Endothelial cell of umbilical vein (primary cell): Measurements from ENCODE around the gene MYO1H. TPM values are rescaled to one million over a fixed set of nuclear protein-coding genes. Genes with fewer than 3 reads are reported as not detected.

Experiments used
- BruUV-seq: library from RNA; stranded (reverse); fragments of 400-500 nt; replicated peaks from 2 replicates; lab custom pipeline; 2021; lab: Mats Ljungman, UMichigan
- CTCF ChIA-PET: fragments of 300-600, 350-600 bp; sonication (Branson Sonifier 250); formaldehyde crosslinking; loops from one replicate; lab custom pipeline; 2021; ENCODE audit warnings: antibody characterized with exemption, inconsistent platforms; lab: Charles Lee
- POLR2A ChIA-PET: fragments of 300-600, 350-600 bp; sonication (Branson Sonifier 250); formaldehyde crosslinking; loops from one replicate; lab custom pipeline; 2021; ENCODE audit warnings: antibody characterized with exemption, inconsistent platforms; lab: Charles Lee
- DNase-seq: peaks from one replicate; pipeline ENCODE4 v3.0.0-alpha.2; 2011; ENCODE audit warnings: low read depth, low spot score
- FAIRE-seq: peaks from 2 replicates; lab custom pipeline; 2011; peaks lifted over from hg19 to GRCh38; lab: Jason Lieb, UNC
- H2AFZ ChIP-seq: 2 replicates; pipeline ENCODE4 v1.6.0; 2012; ENCODE audit warnings: low read depth, low read length, control low read depth, inconsistent platforms
- H3K27ac ChIP-seq: 2 replicates; pipeline ENCODE4 v1.5.1; 2011; ENCODE audit warnings: low read depth, mild to moderate bottlenecking, control low read depth, low read length, moderate library complexity; ENCODE audit not compliant: insufficient read depth
- H3K27me3 ChIP-seq, 2 experiments: 2 replicates each; pipeline versions ENCODE4 v1.6.0 to v1.6.1; 2011; ENCODE audit warnings: low read length in 2 of 2, mixed read lengths in 1 of 2; ENCODE audit not compliant: control insufficient read depth in 2 of 2, insufficient read depth in 2 of 2
- H3K36me3 ChIP-seq, 2 experiments: 2 replicates in 1 of 2; 3 replicates in 1 of 2; pipeline ENCODE4 v1.5.1; 2011; ENCODE audit warnings: low read length in 2 of 2, mild to moderate bottlenecking in 1 of 2, moderate library complexity in 1 of 2; ENCODE audit not compliant: control insufficient read depth in 2 of 2, insufficient read depth in 2 of 2; ENCODE audit errors: extremely low read depth in 1 of 2
- H3K4me1 ChIP-seq: 3 replicates; pipeline ENCODE4 v1.5.1; 2011; ENCODE audit warnings: mild to moderate bottlenecking, low read length; ENCODE audit not compliant: control insufficient read depth, insufficient read depth; ENCODE audit errors: extremely low read depth
- H3K4me2 ChIP-seq: 2 replicates; pipeline ENCODE4 v1.6.1; 2011; ENCODE audit warnings: low read length, control low read depth, mixed read lengths; ENCODE audit not compliant: insufficient read depth
- H3K4me3 ChIP-seq, 3 experiments: fragments of 200-600 bp in 1 of 3; sonication (generic), shearing (Covaris generic) in 1 of 3; replicated peaks in 1 of 3; 2 replicates each; pipeline ENCODE4 v1.5.1; 2011 to 2016; ENCODE audit warnings: control low read depth in 3 of 3, low read length in 3 of 3, mild to moderate bottlenecking in 2 of 3, inconsistent platforms in 1 of 3, low read depth in 1 of 3, moderate library complexity in 1 of 3; ENCODE audit not compliant: insufficient read depth in 1 of 3
- H3K79me2 ChIP-seq: 2 replicates; pipeline ENCODE4 v1.6.0; 2012; ENCODE audit warnings: low read length, inconsistent platforms; ENCODE audit not compliant: control insufficient read depth, insufficient read depth
- H3K9ac ChIP-seq: replicated peaks from 2 replicates; pipeline ENCODE3; 2011; ENCODE audit warnings: low read length, control low read depth; ENCODE audit not compliant: insufficient read depth; ENCODE audit errors: extremely low read depth
- H3K9me1 ChIP-seq: replicated peaks from 3 replicates; pipeline ENCODE4 v1.6.0; 2011; ENCODE audit warnings: mild to moderate bottlenecking, low read length; ENCODE audit not compliant: control insufficient read depth, insufficient read depth; ENCODE audit errors: extremely low read depth
- H3K9me3 ChIP-seq: replicated peaks from 2 replicates; pipeline ENCODE4 v1.5.1; 2012; ENCODE audit warnings: low read length, inconsistent platforms; ENCODE audit not compliant: control insufficient read depth, insufficient read depth
- H4K20me1 ChIP-seq: replicated peaks from 2 replicates; pipeline ENCODE3; 2011; ENCODE audit warnings: mild to moderate bottlenecking, low read length; ENCODE audit not compliant: control insufficient read depth, insufficient read depth; ENCODE audit errors: extremely low read depth
- CTCF ChIP-seq, 2 donors: IDR thresholded peaks; 1 replicate in 1 of 2; 2 replicates in 1 of 2; pipeline ENCODE4 v1.5.1; 2011; ENCODE audit warnings: low read length in 2 of 2, mild to moderate bottlenecking in 2 of 2, moderate library complexity in 2 of 2, control low read depth in 1 of 2, inconsistent platforms in 1 of 2, low read depth in 1 of 2; ENCODE audit not compliant: insufficient read depth in 1 of 2; ENCODE audit errors: extremely low read depth in 1 of 2
- EZH2 ChIP-seq: IDR thresholded peaks from 2 replicates; pipeline ENCODE4 v1.6.1; 2012; ENCODE audit warnings: borderline replicate concordance, low read depth, mild to moderate bottlenecking, moderate library complexity, low read length, inconsistent platforms; ENCODE audit not compliant: severe bottlenecking
- FOS ChIP-seq: IDR thresholded peaks from 2 replicates; pipeline ENCODE4 v1.6.1; 2011; ENCODE audit warnings: mild to moderate bottlenecking, low read length, moderate library complexity, borderline replicate concordance; ENCODE audit not compliant: insufficient read depth
- GATA2 ChIP-seq: IDR thresholded peaks from 2 replicates; pipeline ENCODE4 v1.7.0; 2011; ENCODE audit warnings: low read depth, mild to moderate bottlenecking, moderate library complexity, mixed read lengths, low read length; ENCODE audit not compliant: insufficient read length, insufficient read depth
- JUN ChIP-seq: IDR thresholded peaks from 2 replicates; pipeline ENCODE4 v1.6.1; 2011; ENCODE audit warnings: borderline replicate concordance, low read depth; ENCODE audit not compliant: insufficient read length, insufficient read depth
- MAX ChIP-seq: IDR thresholded peaks from 2 replicates; pipeline ENCODE4 v1.6.1; 2011; ENCODE audit not compliant: insufficient read depth, insufficient read length
- MYC ChIP-seq: IDR thresholded peaks from one replicate; pipeline ENCODE4 v1.6.1; 2011; ENCODE audit warnings: mild to moderate bottlenecking, low read depth, low read length
- POLR2A ChIP-seq: IDR thresholded peaks from 2 replicates; pipeline ENCODE4 v1.6.1; 2012; ENCODE audit warnings: low read depth, mild to moderate bottlenecking, control low read depth, low read length
- POLR2AphosphoS5 ChIP-seq: IDR thresholded peaks from 2 replicates; pipeline ENCODE4 v1.6.1; 2012; ENCODE audit warnings: low read depth, mild to moderate bottlenecking, control low read depth, low read length, moderate library complexity; ENCODE audit not compliant: insufficient read depth
- dilution Hi-C: fragments of 300-500 bp; cut with MboI; formaldehyde crosslinking; loops from one replicate; pipeline ENCODE4 v1.15.0; 2019; ENCODE audit warnings: low sequenced_read_pairs; ENCODE audit not compliant: extremely low pct_ligation_motif_present
- intact Hi-C: fragments of 100-400 bp; cut with micrococcal nuclease; formaldehyde crosslinking; loops from one replicate; pipeline ENCODE4 v1.10.0; 2022
- polyA plus RNA-seq, 4 experiments: library from polyadenylated mRNA; depleted of rRNA in 3 of 4; stranded (reverse) in 3 of 4; unstranded in 1 of 4; fragments of >200 nt; gene quantifications; 2 replicates each; pipeline versions ENCODE4 v1.2.1 to v1.2.3, GENCODE V29; 2011 to 2012; ENCODE audit warnings: missing spikeins in 1 of 4
- total RNA-seq: library from RNA; stranded (reverse); gene quantifications from 2 replicates; pipeline ENCODE4 v1.2.3, GENCODE V29; 2021

The MYO1H gene
- total and polyA plus RNA-seq, 2 donors (not counting 3 experiments of a cell fraction or from before 2014, with no cell fraction given) = not detected

- Histone ChIP-seq H3K9ac (no peak overlapping the region), H2AFZ (no peak overlapping the region), H3K9me1 (no peaks in the 10 kb centered on the region), H3K4me3 (no peak overlapping the region), H3K4me2 (no peak overlapping the region), H3K36me3 (no peaks in the 10 kb centered on the region), H3K9me3 (no peaks in the 10 kb centered on the region), H3K79me2 (no peaks in the 10 kb centered on the region), H3K4me1 (no peaks in the 10 kb centered on the region), H3K27me3 (no peaks in the 10 kb centered on the region), H3K27ac (no peak overlapping the region), H4K20me1 (no peaks in the 10 kb centered on the region)
- no TSS peak for BruUV-seq
- DNase-seq = no peak
- no peak for FAIRE-seq
- CTCF ChIA-PET = interaction anchor here (1.7 kb wide), 1 partner anchor 51 kb away, joined by 9 read pairs; no protein-coding TSS in a partner anchor
- POLR2A ChIA-PET = no interaction called here
- dilution Hi-C loops (no loop called here), intact Hi-C loops (no loop called here)
- TF ChIP-seq POLR2A (no peak), MAX (no peak), CTCF (IDR thresholded peaks at IDR 0.05; ENCODE audit: extremely low read depth in 1 of 2, insufficient read depth in 1 of 2, low read depth in 1 of 2, low read length in 2 of 2) (no peak), FOS (no peak), MYC (no peak), EZH2 (no peak), GATA2 (no peak), POLR2AphosphoS5 (no peak), JUN (no peak)
Observed at GRCh38 chr12:109343677-109344076, 4.0 kb upstream of the MYO1H start.
